ENCODE measurements around the gene ALDH5A1. TPM values are rescaled to one million over a fixed set of nuclear protein-coding genes. Genes with fewer than 3 reads are reported as not detected.

The ALDH5A1 gene
- 10 to 100 TPM in 1 of 2 donors, 1 to 10 TPM in 1; 8.0 to 14.7 TPM for total RNA-seq

DNA sequence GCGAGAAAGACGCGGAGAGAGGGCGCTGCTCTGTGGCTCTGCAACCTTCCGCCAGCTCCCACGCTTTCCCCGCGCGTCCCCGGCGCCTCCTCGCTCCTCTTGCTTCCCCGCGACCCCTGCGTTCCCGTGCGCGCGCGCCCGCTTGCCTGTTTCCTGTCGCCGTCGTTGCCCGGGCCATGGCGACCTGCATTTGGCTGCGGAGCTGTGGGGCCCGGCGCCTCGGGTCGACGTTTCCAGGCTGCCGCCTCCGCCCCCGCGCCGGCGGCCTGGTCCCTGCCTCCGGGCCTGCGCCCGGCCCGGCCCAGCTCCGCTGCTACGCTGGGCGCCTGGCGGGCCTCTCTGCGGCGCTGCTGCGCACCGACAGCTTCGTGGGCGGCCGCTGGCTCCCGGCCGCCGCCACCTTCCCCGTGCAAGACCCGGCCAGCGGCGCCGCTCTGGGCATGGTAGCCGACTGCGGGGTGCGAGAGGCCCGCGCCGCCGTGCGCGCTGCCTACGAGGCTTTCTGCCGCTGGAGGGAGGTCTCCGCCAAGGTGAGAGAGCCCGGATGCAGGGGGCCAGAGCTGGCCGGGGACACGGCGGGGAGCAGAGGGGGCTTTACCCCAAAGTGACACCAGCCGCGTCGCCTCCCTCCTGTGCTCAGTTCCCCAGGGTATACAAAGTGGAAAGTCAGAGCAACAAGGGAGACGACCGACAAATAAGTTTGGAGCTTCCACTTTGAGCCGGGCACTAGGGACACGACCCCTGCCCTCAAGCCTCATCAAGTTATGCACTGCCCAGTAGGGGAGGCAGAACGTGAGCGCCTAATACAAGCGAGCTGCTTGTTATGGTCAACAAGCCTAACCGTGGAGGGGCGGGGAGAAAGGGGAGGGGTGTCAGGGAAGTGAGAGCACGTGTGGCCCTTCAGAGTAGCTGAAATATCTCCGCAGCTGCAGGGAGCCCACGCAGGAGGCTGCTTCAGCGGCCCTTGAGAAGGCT lies at the start of gene ALDH5A1:
Gene ALDH5A1 (plus strand): TSS at position 149 of the 975 bp plus-strand sequence. CDS start 28 bp downstream, at position 177.
- Mint-ChIP-seq H3K4me1 (ENCODE audit: low read depth) (peaks cover 25% of the 10 kb centered on the region), H3K36me3 (ENCODE audit: insufficient read depth in 2 of 2) (peaks cover 6 to 7% of the 10 kb centered on the region in 2 donors), H3K4me3 (peak within 1 kb of the TSS; percentile 87), H3K27me3 (ENCODE audit: low read depth) (no peaks in the 10 kb centered on the region), H3K27ac (no peak within 1 kb of the TSS), H3K9me3 (peaks cover 1 to 2% of the 10 kb centered on the region in 2 donors)
- ATAC-seq (replicated peaks in 1 of 2) (peak; percentile 85 to 86), DNase-seq (peak; percentile 81 to 88)

DNA sequence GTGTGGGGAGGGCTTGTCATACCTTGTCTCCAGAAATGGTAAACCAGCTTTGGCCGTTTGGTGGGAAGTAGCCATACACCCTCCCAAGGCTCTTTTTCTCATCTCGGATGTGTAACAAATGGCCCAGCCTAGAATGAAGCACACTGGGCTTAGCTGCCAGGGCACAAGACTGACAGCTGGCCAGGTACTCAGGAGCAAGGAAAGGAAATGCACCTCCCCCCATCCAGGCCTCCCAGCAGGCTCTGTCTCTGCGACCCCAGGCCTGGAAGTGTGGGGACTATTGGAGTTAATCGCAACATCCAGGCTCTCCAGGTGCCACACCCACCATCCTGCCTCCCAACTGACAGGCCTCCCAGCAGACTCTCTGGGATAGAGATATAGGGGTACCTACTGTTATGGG lies 49.1 kb upstream of the ALDH5A1 start:
- H3K9me3 Mint-ChIP-seq, result no peaks in the 10 kb centered on the region
- no peaks in the 10 kb centered on the region for H3K27me3 Mint-ChIP-seq (ENCODE audit: low read depth)
- no peaks in the 10 kb centered on the region for H3K4me1 Mint-ChIP-seq (ENCODE audit: low read depth)
- ATAC-seq (replicated peaks in 1 of 2), result no peak
- H3K36me3 Mint-ChIP-seq (ENCODE audit: insufficient read depth in 2 of 2), result no peaks in the 10 kb centered on the region
- H3K4me3 Mint-ChIP-seq, result no peak overlapping the region
- no peak for DNase-seq
- H3K27ac Mint-ChIP-seq, result no peak overlapping the region

DNA sequence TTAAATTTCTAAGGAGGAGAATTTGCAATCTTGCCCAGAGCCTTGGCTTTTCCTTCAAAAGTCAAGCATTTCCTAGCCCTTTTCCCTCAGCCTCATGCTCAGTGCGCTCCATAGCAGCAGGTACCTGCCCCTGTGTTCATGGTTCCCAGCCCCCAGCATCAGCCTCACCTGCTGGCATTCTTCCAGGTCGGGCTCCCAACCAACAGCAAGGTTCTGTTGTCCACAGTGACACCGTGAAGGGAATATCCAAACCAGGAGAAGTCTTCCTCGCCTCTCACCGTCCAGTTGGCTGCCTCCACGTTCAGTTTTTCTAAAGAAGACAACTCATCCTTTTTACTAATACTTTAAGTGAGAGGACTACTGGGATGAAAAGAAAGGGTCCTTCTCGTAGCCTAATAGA lies 48.1 kb upstream of the ALDH5A1 start:
- Mint-ChIP-seq H3K4me3 (no peak overlapping the region), H3K27ac (no peak overlapping the region), H3K27me3 (ENCODE audit: low read depth) (no peaks in the 10 kb centered on the region), H3K36me3 (ENCODE audit: insufficient read depth in 2 of 2) (no peaks in the 10 kb centered on the region), H3K4me1 (ENCODE audit: low read depth) (no peaks in the 10 kb centered on the region), H3K9me3 (no peaks in the 10 kb centered on the region)
- DNase-seq (no peak), ATAC-seq (replicated peaks in 1 of 2) (no peak)

DNA sequence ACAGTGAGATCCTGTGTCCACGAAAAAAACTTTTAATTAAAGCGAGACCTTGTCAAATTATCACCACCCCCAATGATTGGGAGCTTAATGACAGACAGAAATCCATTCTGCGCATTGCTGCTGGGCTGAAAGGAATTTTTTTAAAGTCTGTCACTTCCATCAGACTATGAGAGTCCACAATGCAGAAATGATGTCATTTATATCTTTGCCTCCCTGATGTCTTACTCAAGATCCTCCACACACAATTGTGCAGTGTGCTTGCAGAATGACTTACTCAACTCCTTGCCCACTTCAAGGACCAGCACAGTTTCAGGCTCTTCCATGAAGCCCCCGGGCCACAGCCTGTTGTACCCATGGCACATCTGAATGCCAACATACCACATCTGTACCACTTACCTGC lies 46.4 kb upstream of the ALDH5A1 start:
- Mint-ChIP-seq H3K4me1 (ENCODE audit: low read depth) (no peaks in the 10 kb centered on the region), H3K27ac (no peak overlapping the region), H3K27me3 (ENCODE audit: low read depth) (no peaks in the 10 kb centered on the region), H3K9me3 (no peaks in the 10 kb centered on the region), H3K4me3 (no peak overlapping the region), H3K36me3 (ENCODE audit: insufficient read depth in 2 of 2) (no peaks in the 10 kb centered on the region)
- ATAC-seq (replicated peaks in 1 of 2) (no peak), DNase-seq (no peak)

DNA sequence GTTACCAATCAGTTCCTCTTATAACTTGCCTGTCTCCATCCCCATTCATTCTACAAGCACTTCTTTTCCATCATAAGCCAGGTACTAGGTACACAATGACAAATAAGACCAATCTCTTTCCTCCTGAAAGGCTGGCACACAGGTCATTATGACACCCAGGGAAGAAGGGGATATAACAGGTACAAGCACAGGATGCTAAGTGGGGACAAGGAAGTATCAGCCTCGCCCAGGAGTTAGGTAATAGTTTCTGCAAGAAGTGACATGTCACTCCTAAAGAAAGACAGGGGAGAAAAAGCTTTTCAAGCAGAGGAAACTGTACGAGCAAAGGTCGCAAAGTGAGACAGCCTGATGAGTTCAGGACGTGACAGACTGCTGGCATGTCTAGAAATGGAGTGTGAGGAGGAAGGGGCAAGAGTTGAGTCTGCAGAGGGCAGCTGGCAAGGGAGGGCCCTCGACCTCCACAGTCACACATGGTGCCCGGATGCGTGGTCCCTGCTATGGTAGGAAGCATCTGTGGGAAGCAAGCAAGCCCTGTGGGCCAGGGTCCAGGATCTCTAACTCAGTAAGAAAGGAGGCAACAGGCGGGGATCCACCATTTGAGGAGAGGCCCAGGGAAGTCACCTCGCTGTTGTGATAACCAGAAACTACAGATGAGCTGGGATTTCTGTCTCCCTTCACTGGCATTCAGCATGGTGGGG lies 45.8 kb upstream of the ALDH5A1 start:
- Mint-ChIP-seq H3K9me3 (no peaks in the 10 kb centered on the region), H3K27ac (no peak overlapping the region)
- no peak for DNase-seq

DNA sequence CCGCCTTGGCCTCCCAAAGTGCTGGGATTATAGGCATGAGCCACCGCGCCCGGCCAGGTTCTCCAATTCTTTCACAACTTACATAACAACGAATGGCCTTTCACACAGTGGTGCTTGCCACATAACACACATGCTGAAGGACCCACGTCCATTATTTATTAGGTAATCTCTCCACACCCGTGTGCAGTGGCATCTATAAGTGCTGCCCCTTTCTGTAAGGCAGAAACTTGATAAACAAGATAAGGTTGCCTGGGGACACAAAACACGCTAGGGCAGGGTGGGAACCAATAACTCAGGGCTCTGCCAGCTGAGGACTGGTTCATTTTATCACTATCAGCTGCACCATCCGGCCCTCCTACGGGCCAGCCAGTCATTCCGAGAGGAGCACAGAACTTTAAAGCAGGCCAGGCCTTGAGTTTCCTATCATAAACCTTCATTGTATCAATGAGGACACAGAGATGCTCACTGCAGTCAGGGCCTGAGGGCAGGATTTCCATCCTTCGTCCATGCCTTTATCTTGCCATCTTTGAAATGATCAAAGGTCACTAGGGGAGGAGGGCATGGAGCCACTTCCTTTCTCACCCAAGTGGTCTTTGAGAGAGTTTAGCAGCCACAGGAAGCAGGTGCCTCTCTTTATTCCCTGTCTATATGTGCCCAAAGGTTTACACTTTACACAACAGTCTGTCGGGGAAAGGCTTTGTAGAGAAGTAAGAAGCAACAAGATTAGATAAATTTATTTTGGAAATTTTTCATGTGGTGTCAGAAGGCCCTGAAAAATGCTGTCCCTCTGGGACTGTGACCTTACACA lies 43.0 kb upstream of the ALDH5A1 start:
- H3K27me3 Mint-ChIP-seq (ENCODE audit: low read depth), result no peaks in the 10 kb centered on the region
- H3K4me3 Mint-ChIP-seq, result no peak overlapping the region
- H3K27ac Mint-ChIP-seq, result no peak overlapping the region
- H3K36me3 Mint-ChIP-seq (ENCODE audit: insufficient read depth in 2 of 2), result no peaks in the 10 kb centered on the region
- DNase-seq (no peak), ATAC-seq (replicated peaks in 1 of 2) (no peak)
- no peaks in the 10 kb centered on the region for H3K9me3 Mint-ChIP-seq
- no peaks in the 10 kb centered on the region for H3K4me1 Mint-ChIP-seq (ENCODE audit: low read depth)

More for the DNA sequence above, 45.8 kb upstream of the ALDH5A1 start:
- no peaks in the 10 kb centered on the region for H3K27me3 Mint-ChIP-seq (ENCODE audit: low read depth)
- no peak for ATAC-seq (replicated peaks in 1 of 2)
- H3K36me3 Mint-ChIP-seq (ENCODE audit: insufficient read depth in 2 of 2), result no peaks in the 10 kb centered on the region
- no peak overlapping the region for H3K4me3 Mint-ChIP-seq
- H3K4me1 Mint-ChIP-seq (ENCODE audit: low read depth), result no peaks in the 10 kb centered on the region

DNA sequence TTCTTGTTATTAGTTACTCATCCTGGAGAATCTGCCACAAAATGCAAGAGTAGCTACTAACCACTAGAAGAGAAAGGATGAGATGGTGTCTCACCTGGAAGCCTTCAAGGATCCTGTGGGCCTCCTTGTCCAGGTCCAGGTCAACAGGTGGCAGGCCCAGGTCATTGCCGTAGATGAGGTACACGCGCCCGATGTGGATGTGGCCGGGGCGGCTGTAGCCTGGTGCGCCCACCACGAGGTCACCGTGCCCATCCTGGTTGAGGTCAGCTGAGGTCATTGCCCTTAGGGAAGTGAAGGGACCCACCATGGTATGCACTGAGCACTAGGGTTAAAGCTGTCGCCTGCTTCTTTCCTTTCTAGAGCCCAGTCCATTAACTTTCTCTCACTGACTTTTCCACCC lies 40.8 kb upstream of the ALDH5A1 start:
- H3K4me3 Mint-ChIP-seq, result no peak overlapping the region
- no peaks in the 10 kb centered on the region for H3K27me3 Mint-ChIP-seq (ENCODE audit: low read depth)
- H3K4me1 Mint-ChIP-seq (ENCODE audit: low read depth), result no peaks in the 10 kb centered on the region
- ATAC-seq (replicated peaks in 1 of 2) (no peak), DNase-seq (no peak)
- H3K27ac Mint-ChIP-seq, result no peak overlapping the region
- no peaks in the 10 kb centered on the region for H3K9me3 Mint-ChIP-seq
- H3K36me3 Mint-ChIP-seq (ENCODE audit: insufficient read depth in 2 of 2), result no peaks in the 10 kb centered on the region

DNA sequence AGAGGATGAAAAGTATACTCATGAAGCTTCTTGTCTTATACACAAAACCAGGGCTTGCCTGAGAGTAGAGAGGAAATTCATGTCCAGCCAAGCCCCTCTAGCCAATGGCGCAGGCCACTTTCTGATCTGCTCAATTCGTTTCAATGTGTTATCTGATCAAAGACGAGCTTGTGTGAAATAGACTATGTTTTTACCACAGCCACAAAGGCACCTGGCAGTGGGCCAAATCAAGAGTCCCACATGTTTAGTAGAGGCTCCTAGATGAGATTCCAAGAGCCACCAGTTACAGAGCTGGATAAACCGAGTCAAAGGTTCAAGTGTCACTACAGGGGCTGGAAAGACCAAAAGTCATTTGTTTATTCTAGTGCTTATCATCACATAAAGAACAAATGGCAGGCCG lies 40.3 kb upstream of the ALDH5A1 start:
- Mint-ChIP-seq H3K36me3 (ENCODE audit: insufficient read depth in 2 of 2) (no peaks in the 10 kb centered on the region), H3K4me3 (no peak overlapping the region), H3K27me3 (ENCODE audit: low read depth) (no peaks in the 10 kb centered on the region), H3K4me1 (ENCODE audit: low read depth) (no peaks in the 10 kb centered on the region), H3K27ac (no peak overlapping the region), H3K9me3 (no peaks in the 10 kb centered on the region)
- DNase-seq (no peak), ATAC-seq (replicated peaks in 1 of 2) (no peak)

DNA sequence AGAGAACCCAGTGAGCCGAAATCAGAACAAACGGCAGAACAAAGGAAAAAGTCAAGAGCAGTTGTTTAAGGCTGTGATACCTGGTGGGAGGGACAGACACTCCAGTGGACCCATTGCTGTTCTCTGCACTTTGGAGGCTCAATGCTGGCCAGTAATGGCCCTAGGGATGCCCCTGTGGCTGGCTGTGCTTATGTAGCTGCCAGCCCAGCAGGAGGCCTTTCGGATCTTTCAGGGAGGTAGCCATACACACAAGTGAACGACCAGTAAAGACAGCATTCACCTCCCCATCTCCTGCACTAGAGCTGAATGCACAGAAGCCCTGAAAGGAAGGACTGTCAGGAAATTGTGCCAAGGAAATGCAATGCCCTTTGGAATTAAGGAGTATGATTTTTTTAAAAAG lies 39.7 kb upstream of the ALDH5A1 start:
- H3K27ac Mint-ChIP-seq, result no peak overlapping the region
- DNase-seq (no peak), ATAC-seq (replicated peaks in 1 of 2) (no peak)
- H3K4me1 Mint-ChIP-seq (ENCODE audit: low read depth), result no peaks in the 10 kb centered on the region
- H3K9me3 Mint-ChIP-seq, result no peaks in the 10 kb centered on the region
- H3K27me3 Mint-ChIP-seq (ENCODE audit: low read depth), result no peaks in the 10 kb centered on the region
- H3K4me3 Mint-ChIP-seq, result no peak overlapping the region
- H3K36me3 Mint-ChIP-seq (ENCODE audit: insufficient read depth in 2 of 2), result no peaks in the 10 kb centered on the region

DNA sequence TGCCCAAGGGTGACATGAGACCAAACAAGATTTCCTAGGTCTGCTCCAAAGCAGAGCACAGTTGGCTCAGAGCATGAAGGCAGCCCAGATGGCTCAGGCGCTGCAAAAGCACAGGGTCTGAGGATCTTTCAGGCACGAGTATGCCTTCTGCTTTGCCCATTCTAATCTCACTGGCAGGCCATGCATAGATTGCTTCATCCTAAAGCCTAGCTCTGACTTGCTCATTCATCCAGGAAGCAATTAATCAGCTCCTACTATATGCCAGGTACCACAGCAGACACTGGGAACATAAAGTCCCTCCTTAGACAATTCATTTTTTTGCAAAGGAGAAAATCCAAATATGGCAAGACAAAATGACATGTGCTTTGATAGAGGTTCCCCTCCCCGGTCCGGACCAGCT lies 36.6 kb upstream of the ALDH5A1 start:
- H3K27ac Mint-ChIP-seq, result no peak overlapping the region
- ATAC-seq (replicated peaks in 1 of 2) (no peak), DNase-seq (no peak)
- no peaks in the 10 kb centered on the region for H3K36me3 Mint-ChIP-seq (ENCODE audit: insufficient read depth in 2 of 2)
- H3K4me3 Mint-ChIP-seq, result no peak overlapping the region
- H3K9me3 Mint-ChIP-seq, result no peaks in the 10 kb centered on the region
- H3K27me3 Mint-ChIP-seq (ENCODE audit: low read depth), result no peaks in the 10 kb centered on the region
- no peaks in the 10 kb centered on the region for H3K4me1 Mint-ChIP-seq (ENCODE audit: low read depth)

DNA sequence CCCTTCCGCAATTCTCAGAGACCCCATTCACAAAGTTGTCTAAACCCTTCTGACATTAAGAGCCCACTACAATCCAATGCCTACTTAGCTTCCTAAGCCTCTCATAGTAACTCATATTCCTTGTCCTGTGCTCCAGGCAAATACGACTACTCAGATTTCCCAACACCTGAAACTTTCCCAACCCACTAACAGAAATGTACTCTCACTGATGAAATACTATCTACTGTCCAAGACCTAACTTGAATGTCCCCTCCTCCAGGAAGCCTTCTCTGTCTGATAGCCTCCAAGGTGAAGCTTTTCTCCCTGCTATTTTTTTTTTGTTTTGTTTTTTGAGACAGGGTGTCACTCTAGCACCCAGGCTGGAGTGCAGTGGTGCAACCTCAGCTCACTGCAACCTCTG lies 35.8 kb upstream of the ALDH5A1 start:
- ATAC-seq (replicated peaks in 1 of 2) (no peak), DNase-seq (no peak)
- Mint-ChIP-seq H3K36me3 (ENCODE audit: insufficient read depth in 2 of 2) (no peaks in the 10 kb centered on the region), H3K4me1 (ENCODE audit: low read depth) (no peaks in the 10 kb centered on the region), H3K27me3 (ENCODE audit: low read depth) (no peaks in the 10 kb centered on the region), H3K4me3 (no peak overlapping the region), H3K9me3 (no peaks in the 10 kb centered on the region), H3K27ac (no peak overlapping the region)

DNA sequence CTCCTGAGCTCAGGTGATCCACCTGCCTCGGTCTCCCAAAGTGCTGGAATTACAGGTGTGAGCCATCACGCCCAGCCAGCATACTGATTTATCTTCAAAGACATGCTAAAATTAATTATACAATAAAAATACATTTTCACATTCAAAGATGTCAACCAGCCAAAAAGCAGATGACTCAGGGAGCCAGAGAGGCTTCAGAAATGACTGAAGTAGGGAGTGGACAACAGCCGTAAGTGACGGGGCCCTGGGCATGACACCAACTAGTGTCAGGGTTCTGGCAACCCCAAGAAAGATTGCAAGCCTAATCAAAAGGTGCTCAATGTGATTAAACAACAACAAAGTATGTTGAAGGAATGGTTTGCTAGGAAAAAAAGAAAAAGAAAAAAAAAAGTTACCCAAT lies 33.8 kb upstream of the ALDH5A1 start:
- Mint-ChIP-seq H3K4me3 (no peak overlapping the region), H3K27ac (no peak overlapping the region), H3K4me1 (ENCODE audit: low read depth) (no peaks in the 10 kb centered on the region), H3K27me3 (ENCODE audit: low read depth) (no peaks in the 10 kb centered on the region), H3K9me3 (no peaks in the 10 kb centered on the region), H3K36me3 (ENCODE audit: insufficient read depth in 2 of 2) (no peaks in the 10 kb centered on the region)
- DNase-seq, result no peak
- ATAC-seq (replicated peaks in 1 of 2), result no peak

Measured in activated T-cell treated with anti-CD3 and anti-CD28 coated beads, Interleukin-2, amount 50 U/mL, for 72 hours (primary cell).